Activated naive CD4-positive, alpha-beta T cell treated with anti-CD3 and anti-CD28 coated beads, Interleukin-2, amount 50 U/mL, for 16 hours (primary cell): ENCODE results near the gene CMBL.
"Not testable (repeated sequence)": the region's sequence is repeated elsewhere in the genome, so short reads cannot be mapped to it uniquely, and the experiment has no call there.

ENCODE experiments used
- DNase-seq: peaks from one replicate; pipeline ENCODE4 v3.0.0-alpha.2; 2020

CMBL gene

DNA sequence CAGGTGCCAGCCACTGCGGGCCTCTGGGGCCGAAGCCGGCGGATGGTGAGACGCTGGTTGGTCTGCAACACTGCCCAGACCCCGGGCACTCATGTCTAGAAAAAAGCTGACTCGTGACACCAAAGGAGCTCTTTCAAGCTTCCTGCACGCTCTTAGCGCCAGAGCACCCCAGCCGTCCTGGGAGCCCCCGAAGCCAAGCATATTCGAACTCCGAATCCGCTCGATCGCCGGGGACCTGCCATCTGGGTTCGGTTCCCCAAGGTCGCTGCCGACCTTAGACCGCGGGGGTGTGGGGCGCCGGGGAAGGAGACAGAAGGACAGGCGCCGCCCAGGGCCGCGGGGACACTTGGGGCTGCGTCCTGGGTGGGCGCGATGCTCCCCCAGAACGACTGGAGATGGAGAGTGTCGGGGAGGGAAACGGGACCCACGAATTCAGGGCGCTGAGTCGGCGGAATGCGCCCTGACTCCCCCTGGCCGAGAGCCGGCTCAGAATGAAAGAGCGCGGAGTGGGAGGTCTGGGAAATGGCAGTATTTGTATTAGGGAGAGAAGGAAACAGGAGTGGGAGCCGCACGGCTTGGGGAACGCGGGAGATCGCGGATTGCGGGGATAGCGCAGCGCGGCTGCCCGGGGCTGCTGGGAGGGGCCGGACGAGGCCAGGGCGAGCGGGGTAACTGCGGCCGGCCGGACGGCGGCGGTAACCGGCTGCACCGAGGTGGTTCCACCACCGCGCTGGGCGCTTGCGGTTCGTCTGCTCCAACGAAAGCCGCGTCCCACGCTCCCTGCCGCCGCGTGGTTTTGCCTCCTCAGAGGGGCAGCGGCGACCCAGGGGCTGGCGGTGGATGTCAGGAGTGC is 25.7 kb upstream of the CMBL start:
- peak; percentile 19 for DNase-seq

DNA sequence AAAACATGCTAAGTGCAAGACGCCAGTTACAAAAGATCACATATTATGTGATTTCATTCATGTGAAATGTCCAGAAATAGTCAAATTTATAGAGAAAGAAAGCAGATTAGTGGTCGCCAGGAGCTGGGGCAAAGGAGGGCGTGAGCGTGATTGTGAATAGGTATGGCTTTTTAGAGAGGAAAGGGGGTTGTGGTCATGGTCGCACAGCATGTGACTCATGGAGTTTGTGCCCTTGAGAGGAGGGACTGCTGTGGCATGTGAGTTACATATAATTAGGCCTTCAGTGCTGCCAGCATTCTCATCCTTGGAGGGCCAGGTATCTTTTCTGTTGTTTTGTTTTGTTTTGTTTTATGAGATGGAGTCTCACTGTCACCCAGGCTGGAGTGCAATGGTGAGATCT is 24.6 kb upstream of the CMBL start:
- no peak for DNase-seq

DNA sequence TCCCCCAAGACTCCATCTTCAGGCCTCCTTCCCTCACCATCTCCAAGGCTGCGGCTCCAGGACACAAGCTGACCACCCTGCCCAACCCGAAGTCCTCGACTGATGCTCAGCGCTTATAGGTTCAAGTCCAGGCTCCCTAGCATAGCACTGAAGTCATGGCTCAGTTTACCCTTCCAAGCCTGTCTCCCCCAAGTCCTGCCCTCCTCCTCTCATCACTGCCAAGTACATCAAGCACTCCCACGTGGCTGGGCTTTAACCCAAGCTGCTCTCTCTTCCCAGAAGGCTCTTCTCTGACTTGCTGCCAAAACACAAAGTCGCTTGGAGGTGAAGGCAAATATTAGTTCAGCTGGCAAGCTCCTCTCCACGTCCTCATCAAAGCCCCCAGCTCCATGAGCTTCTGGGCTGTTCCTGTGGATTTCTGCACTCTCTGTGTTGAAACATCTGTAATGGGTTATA is 23.7 kb upstream of the CMBL start:
- no peak for DNase-seq

DNA sequence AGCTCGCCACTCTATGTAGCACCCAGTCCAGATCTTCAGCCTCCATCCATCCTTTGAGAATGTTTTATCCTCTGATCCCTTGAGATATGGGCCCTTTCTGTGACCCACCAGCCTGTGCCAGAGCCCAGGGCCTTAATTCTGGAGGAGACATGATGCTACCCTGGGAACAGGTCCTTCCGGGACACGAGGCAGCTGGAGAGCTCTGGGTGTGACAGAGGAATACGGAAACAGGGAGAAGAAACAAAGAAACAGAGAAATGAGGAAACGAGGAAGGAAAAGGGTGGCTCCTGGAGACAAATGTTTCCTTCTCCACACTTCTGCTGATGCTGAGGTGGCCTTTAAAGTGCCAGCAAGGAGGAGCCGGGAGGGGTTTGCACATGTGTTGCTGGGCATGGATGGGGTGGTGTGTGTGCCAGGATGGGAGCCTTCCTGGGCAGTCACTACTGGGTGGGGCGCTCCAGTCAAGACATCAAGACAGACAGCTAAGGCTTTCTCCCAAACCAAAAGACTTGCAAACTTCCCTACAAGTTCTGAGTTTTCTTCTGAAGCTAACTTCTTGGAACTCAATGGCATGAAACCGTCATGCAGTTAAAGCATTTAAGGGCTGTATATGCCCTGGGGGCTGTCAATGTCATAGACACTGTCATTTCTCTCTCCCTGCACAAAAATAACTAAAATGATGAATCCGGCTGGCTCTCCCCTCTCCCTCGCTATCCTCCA is 23.0 kb upstream of the CMBL start:
- no peak for DNase-seq

DNA sequence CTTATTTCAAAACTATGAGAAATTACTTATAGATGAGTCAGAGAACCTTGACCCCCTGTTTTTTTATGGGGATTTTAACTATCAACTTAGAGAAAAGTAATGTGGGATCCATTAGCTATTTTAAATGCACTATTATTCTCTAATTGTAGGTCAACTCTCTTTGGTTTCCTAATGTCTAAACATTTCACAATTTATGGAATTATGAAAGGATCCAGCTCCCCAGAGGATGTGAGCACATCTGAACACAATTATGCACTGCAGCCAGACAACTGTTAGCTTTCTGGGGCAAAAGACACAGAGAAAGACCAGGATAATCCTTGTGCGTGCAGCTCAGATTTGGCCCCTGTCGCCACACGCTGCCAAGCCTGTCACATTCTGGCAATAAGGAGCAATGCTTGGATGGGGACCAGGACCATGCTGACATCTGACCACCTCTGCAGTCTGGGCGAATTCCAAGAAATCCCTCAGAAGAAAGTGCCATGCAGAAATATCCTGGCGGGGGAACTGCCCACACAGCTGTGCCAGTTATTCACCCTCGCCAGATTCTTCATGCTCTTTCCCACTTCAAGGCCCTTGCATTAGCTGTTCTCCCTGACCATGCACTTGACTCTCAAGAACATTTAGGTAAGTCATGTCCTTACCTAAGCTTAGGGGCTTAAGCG is 22.2 kb upstream of the CMBL start:
- no peak for DNase-seq

DNA sequence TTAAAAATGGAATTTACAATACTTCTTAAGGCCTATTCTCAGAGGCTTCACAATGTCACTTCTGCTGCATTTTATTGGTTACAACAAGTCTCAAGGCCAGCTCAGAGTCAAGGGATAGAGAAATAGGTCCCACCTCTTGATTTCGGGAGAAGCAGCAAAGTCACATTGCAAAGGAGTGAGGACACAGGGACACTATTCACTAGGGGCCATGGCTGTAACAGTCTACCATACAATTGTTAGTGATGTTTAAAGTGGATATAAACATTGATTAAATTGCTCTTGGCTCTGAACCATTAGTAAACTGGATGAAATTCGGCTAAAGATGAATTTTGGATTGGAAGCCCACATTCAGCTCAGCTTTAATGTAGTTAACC is 21.7 kb upstream of the CMBL start:
- DNase-seq = no peak

DNA sequence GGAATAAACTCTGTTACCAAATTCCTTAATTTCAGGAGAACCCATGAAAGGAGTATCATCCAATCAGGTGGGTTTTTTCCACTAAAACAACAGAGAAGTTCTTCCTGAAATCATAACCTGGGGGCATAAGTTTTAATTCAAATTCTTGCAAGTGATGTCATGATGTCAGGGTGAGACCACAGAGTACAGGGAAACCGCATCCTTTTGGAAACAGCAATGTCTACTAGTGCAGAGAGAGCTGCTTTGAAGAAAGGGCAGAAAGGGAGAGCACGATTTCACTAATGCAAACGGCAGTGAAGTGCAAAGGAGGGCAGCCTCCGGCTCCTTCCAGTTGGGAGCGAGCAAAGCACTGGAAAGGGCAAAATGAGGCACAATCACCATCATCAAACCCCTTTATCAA is 20.6 kb upstream of the CMBL start:
- no peak for DNase-seq

DNA sequence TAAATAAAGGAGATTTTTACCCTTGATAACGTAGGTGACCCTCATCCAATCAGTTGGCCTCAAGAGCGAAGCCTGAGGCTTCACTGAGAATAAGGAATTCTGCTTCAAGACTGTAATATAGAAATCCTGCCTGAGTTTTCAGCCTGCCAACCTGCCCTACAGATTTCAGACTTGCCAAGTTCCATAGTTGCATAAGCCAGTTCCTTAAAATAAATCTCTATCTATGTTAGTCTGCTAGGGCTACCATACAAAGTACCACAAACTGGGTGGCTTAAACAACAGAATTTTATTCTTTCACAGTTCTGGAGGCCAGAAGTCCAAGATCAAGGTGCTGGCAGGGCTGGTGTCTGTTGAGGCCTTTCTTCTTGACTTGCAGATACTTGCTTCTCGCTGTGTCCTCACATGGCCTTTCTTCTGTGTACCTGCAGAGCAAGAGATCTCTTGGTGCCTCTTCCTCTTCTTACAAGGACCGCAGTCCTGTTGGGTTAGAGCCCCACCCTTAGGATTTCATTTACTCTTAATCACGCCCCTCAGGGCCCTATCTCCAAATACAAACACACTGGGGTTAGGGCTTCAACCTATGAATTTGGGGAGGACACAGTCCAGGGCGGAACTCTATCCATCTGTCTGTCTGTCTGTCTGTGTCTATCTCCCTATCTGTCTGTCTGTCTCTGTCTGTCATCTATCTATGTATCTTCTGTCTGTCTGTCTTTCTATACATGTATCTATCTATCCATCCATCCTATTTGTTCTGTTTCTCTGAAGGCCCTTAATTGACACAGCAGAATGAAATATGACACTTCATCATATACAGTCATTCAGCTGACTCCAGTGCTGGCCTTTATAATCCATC is 17.0 kb upstream of the CMBL start:
- no peak for DNase-seq

DNA sequence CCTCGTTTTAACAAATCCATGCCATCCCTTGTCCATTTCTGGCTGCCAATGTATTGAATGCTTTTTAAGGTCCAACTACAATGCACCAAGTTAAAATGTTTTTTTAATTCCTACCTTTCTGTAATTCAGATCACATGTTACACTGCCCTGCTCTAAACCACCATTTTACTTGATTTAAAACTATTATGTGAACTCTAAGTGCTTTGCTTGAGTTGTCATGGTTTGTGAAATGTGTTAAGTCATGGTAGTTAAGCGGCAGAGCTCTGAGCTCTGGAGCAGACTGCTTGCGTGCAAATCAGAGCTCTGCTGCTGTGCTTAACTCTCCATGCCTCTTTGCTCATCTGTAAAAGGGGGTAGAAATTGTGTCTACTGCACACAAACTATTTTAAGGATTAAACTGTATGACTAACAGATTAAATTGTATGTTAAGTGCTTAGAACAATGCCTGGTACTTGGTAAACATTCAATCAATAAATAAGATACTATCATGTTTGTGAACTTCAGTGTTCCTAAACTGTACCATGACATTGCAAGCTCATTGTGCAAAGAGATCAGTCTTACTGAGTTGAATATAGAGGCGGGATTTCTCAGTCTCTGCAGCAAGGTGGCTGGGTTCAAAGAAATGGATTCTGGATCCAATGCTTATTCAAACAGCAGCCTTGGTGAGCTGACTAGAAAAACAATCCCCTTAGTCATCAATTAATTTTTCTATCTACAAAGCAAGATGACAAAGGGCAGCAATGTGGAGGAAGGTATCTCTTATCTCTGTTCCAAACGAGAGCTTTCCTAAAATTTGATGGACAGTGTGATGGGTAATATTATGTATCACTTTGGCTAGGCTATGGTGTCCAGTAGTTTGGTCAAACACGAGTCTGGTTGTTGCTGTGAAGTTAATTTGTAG is 16.1 kb upstream of the CMBL start:
- no peak for DNase-seq

DNA sequence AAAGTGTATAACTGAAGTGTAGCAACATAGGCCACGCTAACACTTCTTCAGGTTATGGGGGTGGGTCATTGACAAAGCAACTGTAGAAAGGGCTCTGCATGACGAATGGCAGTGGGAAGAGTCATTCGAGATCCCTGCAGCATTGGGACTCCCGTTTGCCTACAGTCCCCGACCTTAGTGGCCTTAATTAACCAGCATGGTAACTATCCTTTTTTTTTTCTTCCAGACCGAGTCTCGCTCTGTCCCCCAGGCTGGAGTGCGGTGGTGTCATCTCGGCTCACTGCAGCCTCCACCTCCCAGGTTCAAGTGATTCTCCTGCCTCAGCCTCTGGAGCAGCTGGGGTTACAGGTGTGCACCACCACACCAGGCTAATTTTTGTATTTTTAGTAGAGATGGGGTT is 14.2 kb upstream of the CMBL start:
- no peak for DNase-seq

DNA sequence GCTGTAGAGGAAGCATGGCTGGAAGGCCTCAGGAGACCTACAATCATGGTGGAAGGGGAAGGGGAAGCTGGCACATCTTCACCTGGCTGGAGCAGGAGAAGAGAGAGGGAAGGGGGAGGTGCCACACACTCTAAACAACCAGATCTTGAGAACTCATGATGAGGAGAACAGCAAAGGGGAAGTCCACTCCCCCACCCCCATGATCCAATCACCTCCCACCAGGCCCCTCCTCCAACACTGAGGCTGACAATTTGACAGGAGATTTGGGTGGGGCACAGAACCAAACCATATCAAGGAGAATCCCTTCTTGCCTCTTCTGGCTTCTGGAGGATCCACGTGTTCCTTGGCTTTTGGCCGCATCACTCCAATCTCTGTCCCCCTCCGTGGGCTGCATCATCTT is 13.1 kb upstream of the CMBL start:
- no peak for DNase-seq

DNA sequence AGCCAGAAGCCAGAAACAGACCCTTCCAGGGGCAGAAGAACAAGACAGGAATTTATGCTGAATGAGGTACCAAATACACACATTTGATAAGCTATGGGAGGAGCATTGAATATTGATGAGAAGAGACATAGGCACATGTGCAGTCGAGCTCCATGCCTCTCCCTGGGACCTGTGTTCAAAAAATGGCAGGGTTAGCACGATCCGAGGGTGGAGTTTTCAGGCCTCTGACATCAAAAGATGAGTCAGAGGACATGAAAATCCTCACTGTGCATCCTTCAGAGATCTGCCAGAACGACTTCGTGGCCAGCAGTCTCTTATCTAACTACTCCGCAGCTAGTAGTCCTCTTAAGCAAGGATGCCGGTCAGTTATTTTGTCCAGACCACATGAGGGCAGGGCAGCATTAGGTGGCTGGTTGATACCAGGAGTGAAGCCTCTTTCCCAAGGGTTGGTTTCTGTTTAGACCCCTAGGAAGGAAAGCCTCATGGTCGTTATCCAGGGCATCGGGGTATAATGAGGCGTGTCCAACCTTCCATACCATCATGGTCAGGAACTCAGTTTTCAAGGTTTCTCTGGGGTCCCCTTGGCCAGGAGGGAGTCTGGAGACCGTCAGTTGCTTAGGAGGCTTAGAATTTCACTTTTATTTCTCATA is 11.6 kb upstream of the CMBL start:
- no peak for DNase-seq

DNA sequence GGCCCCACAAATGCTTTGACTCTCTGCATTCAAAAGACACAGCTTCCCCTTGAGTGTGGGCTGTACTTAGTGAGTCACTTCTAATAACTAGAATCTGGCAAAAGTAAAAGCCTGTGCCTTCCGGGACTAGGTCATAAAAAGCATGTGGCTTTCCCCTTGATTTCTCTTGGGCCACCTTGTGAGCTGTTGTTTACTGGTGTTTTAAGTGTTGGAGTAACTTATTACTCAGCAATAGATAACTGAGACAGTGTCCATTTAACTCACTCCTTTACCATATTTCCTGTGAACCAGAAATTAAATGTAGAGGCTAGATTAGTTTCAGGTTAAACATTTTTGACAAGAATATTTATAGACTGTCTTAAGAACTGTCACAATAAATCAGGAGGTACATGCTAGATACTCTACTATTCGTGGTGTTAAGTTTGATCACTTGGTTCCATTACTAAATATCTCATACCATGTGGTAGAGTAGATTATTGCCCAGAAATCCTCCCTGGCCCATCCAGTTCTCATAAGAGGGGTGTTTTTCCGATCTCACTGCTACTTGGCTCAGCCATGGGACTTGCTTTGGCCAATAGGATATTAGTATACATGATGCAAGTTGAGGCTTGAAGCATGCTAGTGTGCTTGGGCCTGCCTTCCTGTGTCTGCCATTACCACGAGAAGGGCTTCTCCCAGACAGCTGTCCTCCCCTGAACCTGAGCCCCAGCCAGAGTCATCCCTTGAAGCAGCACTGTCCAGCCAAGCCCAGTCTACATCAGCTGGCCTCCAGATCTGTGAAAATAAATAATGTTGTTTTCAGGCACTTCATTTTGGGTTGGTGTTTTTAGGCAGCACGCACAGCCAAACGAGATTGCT is 10.4 kb upstream of the CMBL start:
- no peak for DNase-seq

DNA sequence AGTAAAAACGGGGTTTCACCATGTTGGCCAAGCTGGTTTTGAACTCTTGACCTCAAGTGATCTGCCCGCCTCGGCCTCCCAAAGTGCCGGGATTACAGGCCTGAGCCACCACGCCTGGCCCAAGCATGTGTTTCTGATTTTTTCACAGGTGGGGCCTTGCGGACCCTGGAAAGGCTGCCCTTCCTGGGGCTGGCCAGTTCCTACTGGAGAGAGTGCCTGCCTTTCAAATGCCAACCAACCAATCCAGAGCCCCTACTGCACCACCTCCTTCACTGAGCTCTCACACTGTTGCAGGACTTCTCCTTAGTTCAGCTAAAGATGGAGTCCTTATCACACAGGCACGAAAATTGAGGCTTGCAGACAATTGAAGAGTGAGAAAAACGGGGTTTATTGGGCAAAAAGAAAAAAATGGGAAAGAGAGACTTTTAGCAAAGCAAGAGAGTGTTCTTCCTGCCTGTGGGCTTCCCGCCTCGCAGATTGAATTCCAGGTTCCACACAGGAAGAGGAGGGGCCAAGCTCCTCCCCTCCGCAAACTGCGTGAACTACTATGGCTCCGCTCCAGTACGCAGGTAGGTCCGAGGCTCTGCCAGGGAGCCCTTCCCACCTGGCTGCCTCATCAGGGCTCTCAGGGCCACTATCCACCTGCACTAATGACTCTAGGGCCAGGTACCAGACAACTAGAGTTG is 8.3 kb upstream of the CMBL start:
- DNase-seq = no peak

DNA sequence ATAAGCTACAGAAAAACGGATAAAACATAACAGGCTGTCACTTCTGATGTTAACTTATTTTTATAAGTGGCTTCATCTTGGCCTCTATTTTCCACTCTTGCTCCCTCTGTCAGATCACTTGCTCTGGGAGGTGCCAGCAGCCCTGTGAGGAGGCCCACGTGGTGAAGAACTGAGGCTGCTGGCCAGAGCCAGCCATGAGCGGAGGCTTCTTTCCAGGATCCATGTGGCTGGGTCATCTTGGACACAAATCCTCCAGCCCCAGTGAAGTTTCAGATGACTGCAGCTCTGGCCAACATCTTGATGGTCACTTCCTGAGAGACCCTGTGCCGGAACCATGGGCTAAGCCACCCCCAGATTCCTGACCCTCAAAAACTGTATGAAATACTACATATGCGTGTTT is 7.5 kb upstream of the CMBL start:
- no peak for DNase-seq

DNA sequence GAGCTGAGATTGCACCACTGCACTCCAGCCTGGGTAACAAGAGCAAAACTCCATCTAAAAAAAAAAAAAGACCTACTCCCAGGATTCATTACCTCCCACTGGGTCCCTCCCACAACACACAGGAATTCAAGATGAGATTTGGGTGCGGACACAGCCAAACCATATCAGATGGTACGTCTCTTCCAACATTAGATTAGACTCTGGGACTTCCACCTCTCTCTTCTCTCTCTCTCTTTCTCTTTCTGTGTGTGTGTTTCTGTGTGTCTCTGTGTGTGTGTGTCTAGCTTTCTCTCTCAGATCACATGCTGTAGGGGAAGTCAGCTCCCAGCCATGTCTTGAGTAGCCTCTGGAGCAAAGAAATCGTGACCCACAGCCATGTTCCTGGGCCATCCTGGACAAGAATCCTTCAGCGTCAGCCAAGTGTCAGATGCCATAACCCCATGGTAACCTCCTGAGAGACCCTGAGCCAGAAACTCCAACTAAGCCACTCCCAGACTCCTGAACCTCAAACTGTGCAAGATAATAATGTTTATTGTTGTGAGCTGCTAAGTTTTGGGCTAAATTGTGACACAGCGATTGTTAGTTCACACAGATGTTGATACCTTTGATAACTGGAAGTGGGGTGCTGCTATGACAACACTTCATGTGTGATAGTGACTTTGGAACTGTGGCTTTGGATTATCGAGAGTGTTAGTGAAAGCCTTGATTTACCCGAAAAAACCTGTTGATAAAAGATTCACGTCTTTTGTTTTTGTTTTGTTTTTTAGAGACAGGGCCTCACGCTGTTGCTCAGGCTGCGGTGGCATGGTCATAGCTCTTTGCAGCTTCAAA is 4.1 kb upstream of the CMBL start:
- no peak for DNase-seq

DNA sequence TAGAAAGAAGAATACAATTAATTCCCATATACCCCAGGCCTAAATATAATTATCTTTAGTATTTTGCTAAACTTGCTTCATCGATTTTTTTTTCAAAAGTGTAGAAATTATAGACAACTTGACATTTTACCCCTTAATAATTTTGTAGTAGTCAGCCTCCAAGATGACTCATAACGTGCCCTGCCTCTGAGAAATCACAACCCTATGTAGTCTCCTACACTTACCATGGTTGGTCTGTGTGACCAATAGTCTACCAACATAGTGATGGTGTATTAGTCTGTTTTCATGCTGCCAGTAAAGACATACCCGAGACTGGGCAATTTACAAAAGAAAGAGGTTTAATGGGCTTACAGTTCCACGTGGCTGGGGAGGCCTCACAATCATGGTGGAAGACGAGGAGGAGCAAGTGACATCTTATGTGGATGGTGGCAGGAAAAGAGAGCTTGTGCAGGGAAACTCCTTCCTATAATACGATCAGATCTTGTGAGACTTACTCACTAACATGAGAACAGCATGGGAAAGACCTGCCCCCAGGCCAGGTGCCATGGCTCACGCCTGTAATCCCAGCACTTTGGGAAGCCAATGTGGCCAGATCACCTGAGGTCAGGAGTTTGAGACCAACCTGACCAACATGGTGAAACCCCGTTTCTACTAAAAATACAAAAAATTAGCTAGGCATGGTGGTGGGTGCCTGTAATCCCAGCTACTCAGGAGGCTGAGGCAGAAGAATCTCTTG is 3.3 kb upstream of the CMBL start:
- DNase-seq = not testable (repeated sequence)
